ENCODE data around the gene MFNG. TPM values are rescaled to one million over a fixed set of nuclear protein-coding genes. Genes with fewer than 3 reads are reported as not detected.

Gene MFNG
- total RNA-seq, 2 donors from 2014 or later = 135 to 338 TPM

DNA sequence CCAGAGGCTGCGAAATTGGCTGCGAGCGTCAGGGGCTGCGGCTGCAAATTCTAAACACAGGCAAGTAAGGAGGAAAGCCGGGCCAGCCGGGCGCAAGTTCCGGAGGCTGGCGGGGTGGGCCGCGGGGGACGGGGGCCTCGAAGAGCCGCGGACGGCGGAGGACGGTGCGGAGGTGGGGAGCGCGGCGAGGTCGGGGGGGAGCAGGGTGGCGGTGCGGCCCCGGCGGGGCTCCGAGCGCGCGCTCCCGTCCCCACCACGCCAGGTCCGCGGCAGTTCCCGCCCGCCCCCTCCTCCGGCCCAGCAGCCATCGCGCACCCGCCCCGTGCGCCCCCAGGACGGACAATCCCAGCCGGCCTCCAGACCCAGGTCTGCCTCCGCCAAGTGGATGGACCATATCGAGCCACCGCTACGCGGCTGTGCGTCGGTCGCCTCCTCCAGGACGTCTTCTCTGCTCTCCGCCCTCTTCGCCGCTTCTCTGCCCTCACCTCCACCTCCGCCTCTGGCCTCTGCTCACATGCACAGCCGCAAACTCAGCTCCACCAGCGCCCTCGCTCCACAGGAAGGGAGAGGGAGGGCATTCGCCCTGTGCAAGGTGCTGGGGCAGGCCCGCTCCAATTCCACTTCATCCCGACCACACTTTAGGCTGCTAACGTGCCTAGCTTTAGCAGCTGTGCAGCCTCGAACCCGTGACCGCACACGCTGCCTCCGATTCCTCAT is 66.1 kb downstream of the MFNG start:
- Mint-ChIP-seq H3K9me3 (no peaks in the 10 kb centered on the region), H3K4me3 (peak overlapping the region; percentile 84), H3K27me3 (peaks cover 36 to 56% of the 10 kb centered on the region in 2 donors), H3K4me1 (ENCODE audit: low read depth in 2 of 2) (peaks cover 29 to 31% of the 10 kb centered on the region in 2 donors), H3K36me3 (no peaks in the 10 kb centered on the region), H3K27ac (no peak overlapping the region)
- ATAC-seq (peak; percentile 21 to 38), DNase-seq (ENCODE audit: low spot score) (no peak)

- peak overlapping the region in 1 of 2 donors; percentile 47 for H3K27ac Mint-ChIP-seq
- H3K27me3 Mint-ChIP-seq = peaks cover 37 to 56% of the 10 kb centered on the region in 2 donors
- peaks cover 29 to 31% of the 10 kb centered on the region in 2 donors for H3K4me1 Mint-ChIP-seq (ENCODE audit: low read depth in 2 of 2)
- no peak for DNase-seq (ENCODE audit: low spot score)
- ATAC-seq = no peak
- H3K36me3 Mint-ChIP-seq = no peaks in the 10 kb centered on the region
- H3K9me3 Mint-ChIP-seq = no peaks in the 10 kb centered on the region
- peak overlapping the region; percentile 75 for H3K4me3 Mint-ChIP-seq
These were observed 66.7 kb downstream of the MFNG start for GRCh38 chr22:37419370-37419968.

Other genes starting within 250 kb of the MFNG start
- 1,000 to 10,000 TPM in 1 of 2 donors, 100 to 1,000 TPM in 1; 666 to 1,078 TPM for gene RAC2, start 242.1 kb downstream of the MFNG start, total RNA-seq
- 10 to 100 TPM; 36.0 to 41.1 TPM for gene CYTH4, start 203.9 kb downstream of the MFNG start, total RNA-seq
- gene ELFN2, start 58.9 kb downstream of the MFNG start, total RNA-seq = under 1 TPM in 1 of 2 donors, not detected in 1; 0.40 TPM
- under 1 TPM; 0.38 to 0.53 TPM for gene CARD10, start 33.0 kb upstream of the MFNG start, total RNA-seq
- gene CDC42EP1, start 74.1 kb upstream of the MFNG start, total RNA-seq = 1 to 10 TPM; 1.9 to 3.5 TPM
- gene LGALS2, start 93.7 kb upstream of the MFNG start, total RNA-seq = not detected
- gene GGA1, start 122.5 kb upstream of the MFNG start, total RNA-seq = 100 to 1,000 TPM in 1 of 2 donors, 10 to 100 TPM in 1; 85.5 to 142 TPM
- gene SH3BP1, start 153.3 kb upstream of the MFNG start, total RNA-seq = 100 to 1,000 TPM; 160 to 229 TPM
- 10 to 100 TPM; 43.9 to 58.4 TPM for gene PDXP, start 172.3 kb upstream of the MFNG start, total RNA-seq
- gene LGALS1, start 189.3 kb upstream of the MFNG start, total RNA-seq = 100 to 1,000 TPM; 290 to 675 TPM
- gene NOL12, start 200.0 kb upstream of the MFNG start, total RNA-seq = 10 to 100 TPM; 37.4 to 48.3 TPM
- 10 to 100 TPM; 29.9 to 35.1 TPM for gene TRIOBP, start 210.7 kb upstream of the MFNG start, total RNA-seq

All from natural killer cell treated with Interleukin-12 subunit alpha and Interleukin-12 subunit beta and Interleukin-15 and Interleukin-18, amount 100 ng/mL, for 72 hours (primary cell).